ENCODE data around the gene PAXX. TPM values are rescaled to one million over a fixed set of nuclear protein-coding genes. Genes with fewer than 3 reads are reported as not detected.

Gene PAXX
- total RNA-seq, 1 experiment from 2014 or later = 89.0 TPM

- Histone ChIP-seq H3K9me3 (ENCODE audit: control insufficient read depth in 1 of 2, insufficient read depth in 1 of 2, low read depth in 1 of 2, low read length in 2 of 2) (peaks cover 0 to 4% of the 10 kb centered on the region in 2 experiments; a peak in 1 of 4 replicates), H3K4me1 (ENCODE audit: control insufficient read depth in 1 of 2, insufficient read depth in 2 of 2, low read length in 2 of 2) (peaks cover 27 to 47% of the 10 kb centered on the region in 2 experiments), H3K4me2 (ENCODE audit: low read length) (peak overlapping the region; percentile 42), H3K79me2 (ENCODE audit: insufficient read depth, low read length) (no peaks in the 10 kb centered on the region), H3K36me3 (ENCODE audit: control insufficient read depth in 1 of 2, insufficient read depth in 2 of 2, low read length in 2 of 2) (no peaks in the 10 kb centered on the region), H3K27me3 (ENCODE audit: insufficient read depth, low read length) (no peaks in the 10 kb centered on the region), H3K27ac (ENCODE audit: low read depth, low read length) (no peak overlapping the region), H3K9me2 (ENCODE audit: insufficient read depth) (no peaks in the 10 kb centered on the region), H3K4me3 (replicated peaks in 1 of 2; ENCODE audit: low read depth in 1 of 2, low read length in 2 of 2) (no peak overlapping the region), H4K20me1 (ENCODE audit: insufficient read depth) (no peaks in the 10 kb centered on the region), H2AFZ (ENCODE audit: low read depth, low read length, poor library complexity, severe bottlenecking) (no peak overlapping the region), H3K9ac (ENCODE audit: low read length) (peak overlapping the region; percentile 20; the same call in 1 of the 2 replicates)
- RAD21 ChIA-PET (ENCODE audit: low non-redundant PET in 1 of 2, low total read pairs in 2 of 2, uncharacterized antibody in 2 of 2, unreplicated experiment in 2 of 2) = no interaction called here
- no peak for TF ChIP-seq EZH2 (IDR thresholded peaks at IDR 0.05)
- no TSS peak for BruUV-seq (replicated peaks)
- CTCF ChIA-PET = interaction anchor here (0.7 to 1.7 kb wide), 4 partner anchors 10 to 160 kb away, joined by 3 to 4 read pairs (median 3); partner anchors contain the start of genes AJM1 and PAXX
- DNase-seq (ENCODE audit: low read depth, low spot score) (no peak), ATAC-seq (no peak)
- intact Hi-C loops (cut with micrococcal nuclease) = no loop called here
- POLR2A ChIA-PET = interaction anchor here (0.5 to 2.9 kb wide), 3 partner anchors 8 to 221 kb away, joined by 3 to 19 read pairs (median 3); partner anchors contain the start of gene PAXX
These were observed 9.8 kb downstream of the PAXX start for GRCh38 chr9:137001857-137002645.

GRCh38 chr9:137002646-137003041, 10.4 kb downstream of the PAXX start:
- TF ChIP-seq MAX (IDR thresholded peaks at IDR 0.05) = no peak
- BruUV-seq (replicated peaks) = no TSS peak
- intact Hi-C loops (cut with micrococcal nuclease) = no loop called here
- Histone ChIP-seq H3K36me3 (ENCODE audit: control insufficient read depth in 1 of 2, insufficient read depth in 2 of 2, low read length in 2 of 2) (no peaks in the 10 kb centered on the region), H2AFZ (ENCODE audit: low read depth, low read length, poor library complexity, severe bottlenecking) (no peak overlapping the region), H3K79me2 (ENCODE audit: insufficient read depth, low read length) (no peaks in the 10 kb centered on the region), H3K9me2 (ENCODE audit: insufficient read depth) (no peaks in the 10 kb centered on the region), H3K9ac (ENCODE audit: low read length) (no peak overlapping the region), H3K27me3 (ENCODE audit: insufficient read depth, low read length) (no peaks in the 10 kb centered on the region), H3K27ac (ENCODE audit: low read depth, low read length) (no peak overlapping the region), H3K4me2 (ENCODE audit: low read length) (no peak overlapping the region), H3K4me1 (ENCODE audit: control insufficient read depth in 1 of 2, insufficient read depth in 2 of 2, low read length in 2 of 2) (peaks cover 21 to 41% of the 10 kb centered on the region in 2 experiments), H3K9me3 (ENCODE audit: control insufficient read depth in 1 of 2, insufficient read depth in 1 of 2, low read depth in 1 of 2, low read length in 2 of 2) (peaks cover 0 to 4% of the 10 kb centered on the region in 2 experiments; a peak in 1 of 4 replicates), H4K20me1 (ENCODE audit: insufficient read depth) (no peaks in the 10 kb centered on the region), H3K4me3 (replicated peaks in 1 of 2; ENCODE audit: low read depth in 1 of 2, low read length in 2 of 2) (no peak overlapping the region)
- ATAC-seq = no peak
- no peak for DNase-seq (ENCODE audit: low read depth, low spot score)
- ChIA-PET CTCF (interaction anchor here (0.7 to 1.7 kb wide), 3 partner anchors 10 to 27 kb away, joined by 3 to 4 read pairs (median 3); partner anchors contain the start of gene PAXX), RAD21 (ENCODE audit: low non-redundant PET in 1 of 2, low total read pairs in 2 of 2, uncharacterized antibody in 2 of 2, unreplicated experiment in 2 of 2) (no interaction called here), POLR2A (interaction anchor here (1.2 to 2.9 kb wide), 2 partner anchors 9 to 11 kb away, joined by 3 to 19 read pairs; partner anchors contain the start of gene PAXX)

Data from HCT116 (cell line).